Kidney glomerular epithelial cell (primary cell): ENCODE measurements around the gene AP3M1.
"Not testable (repeated sequence)": the region's sequence is repeated elsewhere in the genome, so short reads cannot be mapped to it uniquely, and the experiment has no call there.

Source experiments
- DNase-seq: peaks from one replicate; lab custom pipeline; 2025; lab: John Stamatoyannopoulos, UW

AP3M1 gene, protein sequence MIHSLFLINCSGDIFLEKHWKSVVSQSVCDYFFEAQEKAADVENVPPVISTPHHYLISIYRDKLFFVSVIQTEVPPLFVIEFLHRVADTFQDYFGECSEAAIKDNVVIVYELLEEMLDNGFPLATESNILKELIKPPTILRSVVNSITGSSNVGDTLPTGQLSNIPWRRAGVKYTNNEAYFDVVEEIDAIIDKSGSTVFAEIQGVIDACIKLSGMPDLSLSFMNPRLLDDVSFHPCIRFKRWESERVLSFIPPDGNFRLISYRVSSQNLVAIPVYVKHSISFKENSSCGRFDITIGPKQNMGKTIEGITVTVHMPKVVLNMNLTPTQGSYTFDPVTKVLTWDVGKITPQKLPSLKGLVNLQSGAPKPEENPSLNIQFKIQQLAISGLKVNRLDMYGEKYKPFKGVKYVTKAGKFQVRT

DNA sequence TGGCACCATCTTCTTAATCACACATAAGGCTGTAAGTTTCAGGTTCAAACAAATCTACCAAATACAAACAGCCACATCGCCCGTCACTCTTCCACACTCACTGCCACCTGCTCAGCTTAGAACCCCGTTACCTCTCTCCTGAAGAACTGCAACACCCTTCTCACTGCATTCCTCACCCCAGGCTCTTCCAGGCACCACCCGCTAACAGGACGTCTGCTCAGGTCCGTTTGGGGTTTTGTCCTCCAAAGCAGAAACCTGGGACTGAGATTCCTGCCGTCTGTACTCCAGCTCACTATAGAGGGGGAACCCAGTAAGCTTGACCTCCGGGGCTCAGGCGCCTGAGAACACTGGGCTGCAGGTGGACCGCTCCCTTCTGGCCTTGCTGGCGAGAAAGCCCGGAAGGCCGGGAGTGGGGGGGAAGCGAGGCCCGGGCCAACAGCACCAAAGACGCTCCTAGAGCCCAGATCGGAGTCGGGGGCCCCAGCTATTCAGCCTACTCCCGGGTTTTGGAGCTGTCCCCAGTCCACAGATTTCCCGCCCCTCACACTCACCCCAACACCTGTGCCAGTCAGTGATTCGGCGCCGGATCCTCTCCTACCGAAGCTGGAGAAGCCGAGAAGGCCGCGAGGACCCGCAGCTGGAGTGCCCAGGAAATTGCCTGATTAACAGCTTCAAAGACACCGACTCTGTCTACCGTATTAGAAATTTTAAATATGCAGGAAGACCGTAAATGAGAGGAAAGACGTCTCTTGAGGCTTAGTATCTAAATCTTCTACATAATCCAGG lies at the start of gene AP3M1:
TSS of gene AP3M1 (minus strand) at position 625 of the 786 bp plus-strand sequence. CDS start 12,449 bp downstream, outside the sequence.
- peak; percentile 74 for DNase-seq

GRCh38 chr10:74199315-74199714 lies 48.7 kb upstream of the AP3M1 start:
- no peak for DNase-seq

GRCh38 chr10:74194999-74195398 lies 44.4 kb upstream of the AP3M1 start:
- DNase-seq, result no peak

GRCh38 chr10:74194545-74194944 lies 43.9 kb upstream of the AP3M1 start:
- no peak for DNase-seq

- DNase-seq, result no peak
Observed at GRCh38 chr10:74190494-74190893, 39.9 kb upstream of the AP3M1 start.

DNA sequence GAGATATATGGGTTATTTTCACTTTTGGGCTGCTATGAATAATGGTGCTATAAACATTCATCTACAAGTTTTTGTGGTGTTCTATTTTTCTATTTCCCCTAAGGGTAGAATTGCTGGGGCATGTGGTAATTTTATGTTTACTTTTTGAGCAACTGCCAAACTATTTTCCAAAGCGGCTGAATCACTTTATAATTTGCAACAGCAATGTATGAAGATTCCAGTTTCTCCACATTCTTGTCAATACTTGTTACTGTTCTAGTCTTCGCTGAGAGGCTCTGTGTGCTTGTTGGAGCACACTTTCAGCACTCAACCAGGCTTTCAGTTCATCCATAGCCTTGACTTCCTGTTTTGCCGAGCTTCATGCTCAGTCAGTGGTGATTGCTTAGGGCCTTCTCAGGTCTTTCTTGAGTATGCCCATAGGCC lies 39.4 kb upstream of the AP3M1 start:
- peak; percentile 66 for DNase-seq

- not testable (repeated sequence) for DNase-seq
Observed at GRCh38 chr10:74188617-74189016, 38.0 kb upstream of the AP3M1 start.

- DNase-seq, result no peak
Observed at GRCh38 chr10:74187237-74187636, 36.6 kb upstream of the AP3M1 start.

DNA sequence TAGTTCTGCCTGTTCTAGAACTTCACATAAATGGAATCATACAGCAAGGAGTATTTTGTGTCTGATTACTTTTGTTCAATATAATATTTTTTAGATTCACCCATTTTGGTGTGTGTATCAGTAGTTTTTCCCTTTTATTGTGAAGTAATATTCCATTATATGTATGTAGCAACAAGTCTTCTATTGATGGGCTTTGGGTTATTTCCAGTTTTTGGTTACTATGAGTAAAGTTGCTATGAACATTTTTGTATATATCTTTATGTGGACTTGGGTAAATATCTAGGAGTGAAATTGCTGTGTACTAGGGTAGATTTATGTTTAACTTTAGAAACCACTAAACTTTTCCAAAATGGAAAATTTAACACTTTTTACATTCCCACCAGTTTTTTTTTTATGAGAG lies 36.0 kb upstream of the AP3M1 start:
- no peak for DNase-seq

DNA sequence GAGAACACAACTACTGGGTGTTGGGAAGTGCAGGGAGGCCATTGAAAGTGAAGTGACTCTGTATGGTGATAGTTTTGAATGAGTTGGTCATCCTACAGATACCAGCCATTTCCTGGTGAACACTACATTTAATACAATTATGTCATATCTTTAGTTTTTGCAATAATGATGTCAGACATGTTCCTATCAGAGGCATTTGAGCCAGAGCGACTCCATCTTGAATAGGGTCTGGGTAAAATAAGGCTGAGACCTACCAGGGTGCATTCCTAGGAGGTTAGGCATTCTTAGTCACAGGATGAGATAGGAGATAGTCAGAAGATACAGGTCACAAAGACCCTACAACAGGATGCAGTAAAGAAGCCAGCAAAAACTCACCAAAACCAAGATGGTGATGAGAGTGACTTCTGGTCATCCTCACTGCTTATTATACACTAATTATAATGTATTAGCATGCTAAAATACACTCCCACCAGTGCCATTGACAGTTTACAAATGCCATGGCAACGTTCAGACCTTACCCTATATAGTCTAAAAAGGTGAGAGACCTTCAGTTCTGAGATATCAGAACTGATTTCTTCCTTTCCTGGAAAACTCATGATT lies 28.6 kb upstream of the AP3M1 start:
- no peak for DNase-seq

- DNase-seq, result no peak
Observed at GRCh38 chr10:74178042-74178791, 27.6 kb upstream of the AP3M1 start.

- peak; percentile 37 for DNase-seq
Observed at GRCh38 chr10:74177140-74177677, 26.6 kb upstream of the AP3M1 start.

- DNase-seq, result peak; percentile 90
Observed at GRCh38 chr10:74176380-74177139, 25.9 kb upstream of the AP3M1 start.

DNA sequence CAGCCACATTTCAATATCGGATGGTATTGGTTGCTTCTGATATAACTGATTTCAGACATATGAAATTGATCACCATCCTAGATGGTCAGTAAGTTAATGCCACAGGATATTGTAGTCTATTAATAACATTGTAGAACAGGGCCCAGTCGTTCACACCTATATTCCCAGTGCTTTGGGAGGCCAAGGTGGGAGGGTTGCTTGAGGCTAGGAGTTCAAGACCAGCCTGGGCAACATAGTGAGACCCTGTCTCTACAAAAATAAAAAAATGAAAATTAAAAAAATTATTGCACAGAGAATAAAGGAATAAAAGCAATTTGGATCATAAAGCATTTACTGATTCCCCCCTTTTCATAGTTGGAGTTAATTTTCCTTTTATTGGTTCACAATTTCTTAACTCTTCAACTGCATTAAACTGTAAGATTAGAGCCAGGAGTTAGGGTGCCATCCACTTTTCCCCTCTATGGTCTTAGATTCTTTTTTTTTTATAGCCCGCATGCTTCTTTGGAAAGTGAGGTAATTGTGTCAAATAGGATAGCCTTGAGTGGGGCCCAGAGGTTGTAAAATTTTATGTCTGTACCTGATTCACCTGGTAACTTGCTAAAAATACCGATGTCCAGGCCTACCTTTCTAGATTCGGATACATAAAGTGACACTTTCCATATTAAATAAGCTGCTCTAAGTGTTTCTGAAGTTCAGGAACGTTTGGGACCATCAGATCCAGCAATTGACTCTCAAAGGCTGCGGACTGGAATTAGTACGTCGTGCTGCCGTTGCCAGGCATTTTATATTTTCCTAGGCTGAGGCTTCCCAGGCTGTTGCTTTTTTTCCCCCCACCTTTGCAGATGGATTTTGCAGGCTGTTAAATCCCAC lies 25.1 kb upstream of the AP3M1 start:
- no peak for DNase-seq

GRCh38 chr10:74174521-74174920 lies 23.9 kb upstream of the AP3M1 start:
- no peak for DNase-seq

GRCh38 chr10:74171625-74172024 lies 21.0 kb upstream of the AP3M1 start:
- DNase-seq, result no peak

GRCh38 chr10:74167443-74167842 lies 16.8 kb upstream of the AP3M1 start:
- no peak for DNase-seq

DNA sequence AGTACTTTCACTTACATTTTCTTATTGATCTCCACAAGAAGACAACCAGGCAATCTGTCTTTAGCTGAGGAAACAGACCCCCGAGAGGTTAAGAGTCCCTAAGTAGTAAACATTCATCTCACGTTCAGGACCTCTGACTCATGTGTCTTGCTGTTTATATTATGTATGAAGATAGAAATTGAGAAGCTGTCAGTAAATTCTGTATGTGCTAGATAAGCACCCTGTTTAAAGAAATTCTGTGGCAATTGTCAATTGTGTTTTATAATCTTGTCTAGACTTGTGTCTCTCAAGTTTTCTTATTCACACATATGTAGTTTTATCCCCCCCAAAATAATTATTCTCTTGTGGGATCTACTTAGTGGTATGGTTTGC lies 14.9 kb upstream of the AP3M1 start:
- no peak for DNase-seq

- DNase-seq, result peak; percentile 23
Observed at GRCh38 chr10:74164716-74165529, 14.3 kb upstream of the AP3M1 start.
